HCT116 (cell line): ENCODE results near the gene AK5.

ENCODE experiments used
- ATF3 ChIP-seq: IDR thresholded peaks from 2 replicates; pipeline ENCODE4 v1.6.1; 2012
- CEBPB ChIP-seq: IDR thresholded peaks from 2 replicates; pipeline ENCODE4 v1.6.1; 2012; ENCODE audit warnings: low read depth
- EGR1 ChIP-seq: IDR thresholded peaks from 2 replicates; pipeline ENCODE4 v1.6.1; 2012; ENCODE audit warnings: low read depth
- EZH2 ChIP-seq: fragments of 200-600 bp; sonication (generic); IDR thresholded peaks from 2 replicates; pipeline ENCODE4 v1.6.1; 2017; ENCODE audit warnings: antibody characterized with exemption, mixed run types
- EZH2phosphoT487 ChIP-seq: fragments of 200-600 bp; IDR thresholded peaks from 2 replicates; pipeline ENCODE4 v1.6.1; 2018; ENCODE audit warnings: antibody characterized with exemption, borderline replicate concordance
- JUND ChIP-seq: IDR thresholded peaks from 2 replicates; pipeline ENCODE4 v1.6.1; 2012
- POLR2A ChIP-seq: IDR thresholded peaks from 2 replicates; pipeline ENCODE4 v1.7.0; 2011; ENCODE audit warnings: borderline replicate concordance; ENCODE audit not compliant: insufficient read depth, insufficient read length; ENCODE audit errors: extremely low read depth
- POLR2AphosphoS5 ChIP-seq: IDR thresholded peaks from 2 replicates; pipeline ENCODE4 v1.6.1; 2011; ENCODE audit warnings: mild to moderate bottlenecking, low read depth, low read length, moderate library complexity
- SRF ChIP-seq: IDR thresholded peaks from 2 replicates; pipeline ENCODE4 v1.6.1; 2012; ENCODE audit warnings: low read depth
- TCF7L2 ChIP-seq: IDR thresholded peaks from 2 replicates; pipeline ENCODE4 v1.7.0; 2011; ENCODE audit warnings: borderline replicate concordance, inconsistent platforms; ENCODE audit not compliant: insufficient read depth, insufficient read length; ENCODE audit errors: extremely low read depth
- ZNF274 ChIP-seq: fragments of 200-500 bp; sonication (Bioruptor generic); IDR thresholded peaks from 2 replicates; pipeline ENCODE4 v1.6.1; 2014; ENCODE audit warnings: mild to moderate bottlenecking, low read depth, low read length, inconsistent platforms
- TF ChIP-seq, protein P1 (sequence below), 3 experiments: fragments of 200-600 bp in 1 of 3; sonication (generic) in 1 of 3; IDR thresholded peaks in 2 of 3; conservative IDR thresholded peaks in 1 of 3; 2 replicates each; pipeline ENCODE4 v1.5.1; 2012 to 2017; ENCODE audit warnings: low read depth in 2 of 3, low read length in 2 of 3, antibody characterized with exemption in 1 of 3, borderline replicate concordance in 1 of 3, control low read depth in 1 of 3, mild to moderate bottlenecking in 1 of 3, mixed read lengths in 1 of 3, mixed run types in 1 of 3, moderate library complexity in 1 of 3; ENCODE audit not compliant: insufficient read depth in 1 of 3
- TF ChIP-seq, protein P2 (sequence below): IDR thresholded peaks from 2 replicates; pipeline ENCODE4 v1.6.1; 2012

DNA sequence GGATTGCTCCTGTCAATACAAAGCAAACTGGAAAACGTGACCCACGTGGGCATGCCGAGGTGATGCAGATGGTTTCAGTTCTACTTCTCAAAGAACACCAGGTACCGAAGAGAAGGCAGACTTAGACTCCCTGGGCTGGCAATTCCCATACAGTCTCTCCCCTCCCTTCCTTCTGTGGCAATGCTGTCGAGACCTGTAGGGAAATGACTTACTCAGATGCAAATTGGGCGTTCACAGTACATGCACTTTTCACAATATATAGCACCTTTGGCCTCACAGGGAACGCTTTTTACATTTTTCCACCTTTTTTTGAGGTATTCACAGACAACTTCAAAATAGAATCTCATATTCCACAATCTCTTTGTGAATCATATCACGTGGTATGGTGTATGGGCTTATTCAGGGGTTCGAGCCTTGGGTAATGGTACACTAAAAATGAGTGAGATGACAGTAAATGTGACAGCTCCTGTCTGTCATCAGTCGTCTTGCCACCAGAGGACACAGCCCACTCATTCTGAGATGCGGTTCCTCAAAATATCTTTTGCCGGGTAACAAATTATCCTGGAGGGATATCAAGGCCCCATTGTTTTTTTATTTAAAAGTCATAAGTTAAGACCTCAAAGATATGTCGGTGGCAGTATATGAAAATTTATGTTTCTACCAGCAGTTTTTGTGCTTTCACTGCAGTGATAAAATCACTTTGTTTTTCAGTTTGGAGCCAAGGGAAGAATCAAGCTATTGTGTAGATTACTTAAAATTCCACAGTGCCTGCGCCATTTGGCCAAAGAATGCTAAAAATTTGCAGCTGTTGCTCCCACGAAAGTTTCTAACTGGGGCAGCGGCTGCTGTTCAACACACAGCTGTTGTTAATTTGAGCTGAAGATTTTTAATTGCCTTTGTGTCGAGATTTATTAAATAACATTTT, 232.3 kb downstream of the AK5 start:
- TF ChIP-seq, protein P1, sequence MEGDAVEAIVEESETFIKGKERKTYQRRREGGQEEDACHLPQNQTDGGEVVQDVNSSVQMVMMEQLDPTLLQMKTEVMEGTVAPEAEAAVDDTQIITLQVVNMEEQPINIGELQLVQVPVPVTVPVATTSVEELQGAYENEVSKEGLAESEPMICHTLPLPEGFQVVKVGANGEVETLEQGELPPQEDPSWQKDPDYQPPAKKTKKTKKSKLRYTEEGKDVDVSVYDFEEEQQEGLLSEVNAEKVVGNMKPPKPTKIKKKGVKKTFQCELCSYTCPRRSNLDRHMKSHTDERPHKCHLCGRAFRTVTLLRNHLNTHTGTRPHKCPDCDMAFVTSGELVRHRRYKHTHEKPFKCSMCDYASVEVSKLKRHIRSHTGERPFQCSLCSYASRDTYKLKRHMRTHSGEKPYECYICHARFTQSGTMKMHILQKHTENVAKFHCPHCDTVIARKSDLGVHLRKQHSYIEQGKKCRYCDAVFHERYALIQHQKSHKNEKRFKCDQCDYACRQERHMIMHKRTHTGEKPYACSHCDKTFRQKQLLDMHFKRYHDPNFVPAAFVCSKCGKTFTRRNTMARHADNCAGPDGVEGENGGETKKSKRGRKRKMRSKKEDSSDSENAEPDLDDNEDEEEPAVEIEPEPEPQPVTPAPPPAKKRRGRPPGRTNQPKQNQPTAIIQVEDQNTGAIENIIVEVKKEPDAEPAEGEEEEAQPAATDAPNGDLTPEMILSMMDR (IDR thresholded peaks at IDR 0.05 in 2 of 3, conservative IDR thresholded peaks at IDR 0.05 in 1 of 3; ENCODE audit: borderline replicate concordance in 1 of 3, insufficient read depth in 1 of 3, low read depth in 2 of 3, low read length in 2 of 3), result no peak
- TF ChIP-seq TCF7L2, result no peak
- no peak for TF ChIP-seq EGR1
- no peak for TF ChIP-seq POLR2A
- TF ChIP-seq POLR2AphosphoS5, result no peak
- TF ChIP-seq EZH2phosphoT487, result no peak
- TF ChIP-seq EZH2, result no peak
- TF ChIP-seq, protein P2, sequence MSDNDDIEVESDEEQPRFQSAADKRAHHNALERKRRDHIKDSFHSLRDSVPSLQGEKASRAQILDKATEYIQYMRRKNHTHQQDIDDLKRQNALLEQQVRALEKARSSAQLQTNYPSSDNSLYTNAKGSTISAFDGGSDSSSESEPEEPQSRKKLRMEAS, result no peak
- TF ChIP-seq CEBPB, result no peak
- TF ChIP-seq JUND, result no peak
- TF ChIP-seq ATF3, result no peak
- TF ChIP-seq ZNF274, result no peak
- TF ChIP-seq SRF, result no peak
